OCI-LY1 (cell line): ENCODE results near the gene TRIOBP.

Experiments used
- H2AFZ ChIP-seq: fragments of 200-600 bp; sonication (generic), shearing (Covaris generic); 2 replicates; pipeline ENCODE4 v1.6.0; 2014; ENCODE audit warnings: antibody characterized with exemption, mild to moderate bottlenecking, low read length
- H3F3A ChIP-seq: fragments of 200-600 bp; sonication (generic), shearing (Covaris generic); 2 replicates; pipeline ENCODE4 v1.6.0; 2014; ENCODE audit warnings: mild to moderate bottlenecking, antibody characterized with exemption, low read length, moderate library complexity; ENCODE audit not compliant: insufficient read depth
- H3K27ac ChIP-seq: fragments of 200-600 bp; sonication (generic); 2 replicates; pipeline ENCODE4 v1.5.1; 2014; ENCODE audit warnings: low read length, mixed run types, mild to moderate bottlenecking, low read depth; ENCODE audit not compliant: poor library complexity, severe bottlenecking
- H3K27me3 ChIP-seq: fragments of 200-600 bp; sonication (generic); 2 replicates; pipeline ENCODE4 v1.6.0; 2014; ENCODE audit warnings: antibody characterized with exemption, mild to moderate bottlenecking, low read length, moderate library complexity; ENCODE audit not compliant: insufficient read depth
- H3K36me3 ChIP-seq: fragments of 200-600 bp; sonication (generic); 2 replicates; pipeline ENCODE4 v1.6.1; 2014; ENCODE audit warnings: mild to moderate bottlenecking, antibody characterized with exemption, low read length, moderate library complexity, mixed read lengths; ENCODE audit not compliant: insufficient read depth
- H3K4me1 ChIP-seq: fragments of 200-600 bp; sonication (generic); 2 replicates; pipeline ENCODE4 v1.5.1; 2014; ENCODE audit warnings: mild to moderate bottlenecking, low read length, moderate library complexity; ENCODE audit not compliant: insufficient read depth, severe bottlenecking
- H3K4me2 ChIP-seq: fragments of 200-600 bp; sonication (generic), shearing (Covaris generic); 2 replicates; pipeline ENCODE4 v1.6.1; 2014; ENCODE audit warnings: low read length
- H3K4me3 ChIP-seq: fragments of 200-600 bp; sonication (generic); 2 replicates; pipeline ENCODE4 v1.5.1; 2014; ENCODE audit warnings: low read length, low read depth, mild to moderate bottlenecking, mixed read lengths; ENCODE audit not compliant: poor library complexity, severe bottlenecking
- H3K79me2 ChIP-seq: fragments of 200-600 bp; shearing (Covaris generic); 2 replicates; pipeline ENCODE4 v1.6.1; 2016; ENCODE audit warnings: mixed run types, low read length, mixed read lengths; ENCODE audit not compliant: insufficient read depth
- H3K9ac ChIP-seq: fragments of 200-600 bp; sonication (generic), shearing (Covaris generic); 2 replicates; pipeline ENCODE4 v1.6.1; 2014; ENCODE audit warnings: mild to moderate bottlenecking, low read length, mixed read lengths
- H3K9me2 ChIP-seq: fragments of 200-600 bp; sonication (generic), shearing (Covaris generic); 2 replicates; pipeline ENCODE4 v1.6.1; 2014; ENCODE audit warnings: low read depth, mild to moderate bottlenecking, low read length, mixed read lengths
- H3K9me3 ChIP-seq: fragments of 200-600 bp; shearing (Covaris generic); 2 replicates; pipeline ENCODE4 v1.6.1; 2014; ENCODE audit warnings: low read length, mixed read lengths
- H4K20me1 ChIP-seq: fragments of 200-600 bp; sonication (generic), shearing (Covaris generic); 2 replicates; pipeline ENCODE4 v1.6.0; 2016; ENCODE audit warnings: mild to moderate bottlenecking, low read length; ENCODE audit not compliant: insufficient read depth
- EZH2 ChIP-seq: fragments of 200-600 bp; sonication (generic), shearing (Covaris generic); IDR thresholded peaks from 2 replicates; pipeline ENCODE4 v1.8.0; 2017; ENCODE audit warnings: borderline replicate concordance, mixed run types, mild to moderate bottlenecking, antibody characterized with exemption, low read length, moderate library complexity, mixed read lengths
- TF ChIP-seq, protein P1 (sequence below): fragments of 200-600 bp; sonication (generic), shearing (Covaris generic); IDR thresholded peaks from 2 replicates; pipeline ENCODE4 v1.5.1; 2017; ENCODE audit warnings: mild to moderate bottlenecking, antibody characterized with exemption, low read length, moderate library complexity, mixed read lengths

The TRIOBP gene

DNA sequence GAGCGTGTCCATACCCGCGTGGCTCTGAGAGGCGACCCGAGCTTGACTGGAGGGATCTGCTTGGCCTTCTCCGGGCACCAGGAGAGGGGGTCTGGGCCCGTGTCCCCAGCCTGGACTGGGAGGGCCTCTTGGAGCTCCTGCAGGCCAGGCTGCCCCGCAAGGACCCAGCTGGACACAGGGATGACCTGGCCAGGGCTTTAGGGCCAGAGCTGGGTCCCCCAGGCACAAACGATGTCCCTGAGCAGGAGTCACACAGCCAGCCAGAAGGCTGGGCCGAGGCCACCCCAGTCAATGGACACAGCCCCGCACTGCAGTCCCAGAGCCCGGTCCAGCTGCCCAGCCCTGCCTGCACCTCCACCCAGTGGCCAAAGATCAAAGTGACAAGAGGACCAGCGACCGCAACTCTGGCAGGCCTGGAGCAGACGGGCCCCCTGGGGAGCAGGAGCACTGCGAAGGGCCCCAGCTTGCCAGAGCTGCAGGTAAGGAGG lies 38.2 kb downstream of the TRIOBP start:
- H3K27ac ChIP-seq = no peak overlapping the region
- no peak for TF ChIP-seq EZH2
- H3K79me2 ChIP-seq = no peaks in the 10 kb centered on the region
- H3K9me2 ChIP-seq = no peaks in the 10 kb centered on the region
- no peak overlapping the region for H2AFZ ChIP-seq
- no peak overlapping the region for H3K9ac ChIP-seq
- H3K36me3 ChIP-seq = no peaks in the 10 kb centered on the region
- no peak overlapping the region for H3K4me3 ChIP-seq
- H3K27me3 ChIP-seq = peaks cover 9% of the 10 kb centered on the region; the same call in 1 of the 2 replicates
- no peaks in the 10 kb centered on the region for H3K9me3 ChIP-seq
- no peaks in the 10 kb centered on the region for H3F3A ChIP-seq
- H4K20me1 ChIP-seq = no peaks in the 10 kb centered on the region
- peaks cover 12% of the 10 kb centered on the region for H3K4me1 ChIP-seq
- no peak overlapping the region for H3K4me2 ChIP-seq

DNA sequence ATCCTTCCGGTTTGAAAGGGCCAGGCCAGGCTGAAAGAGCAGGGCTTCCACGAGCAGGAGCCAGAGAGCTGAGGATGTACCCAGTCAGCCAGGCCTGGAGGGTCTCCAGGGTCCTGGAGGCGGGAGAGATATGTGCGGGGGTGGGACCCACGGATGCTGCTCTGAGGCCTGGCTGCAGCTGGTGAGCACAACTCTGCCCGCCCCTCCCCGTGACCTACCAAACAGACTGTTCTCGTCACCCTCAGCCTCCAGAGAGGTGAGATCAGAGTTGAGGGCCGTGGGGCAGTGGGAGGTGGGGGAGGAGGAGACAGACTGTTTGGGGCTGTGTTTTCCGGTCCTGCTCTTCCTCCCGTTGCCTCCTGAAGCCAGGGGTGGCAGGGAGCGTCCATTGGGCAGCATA lies 42.2 kb downstream of the TRIOBP start:
- peaks cover 10% of the 10 kb centered on the region; the same call in 1 of the 2 replicates for H3K27me3 ChIP-seq
- H3K4me3 ChIP-seq = no peak overlapping the region
- H3F3A ChIP-seq = no peaks in the 10 kb centered on the region
- H2AFZ ChIP-seq = no peak overlapping the region
- H3K79me2 ChIP-seq = no peaks in the 10 kb centered on the region
- no peak for TF ChIP-seq EZH2
- TF ChIP-seq, protein P1, sequence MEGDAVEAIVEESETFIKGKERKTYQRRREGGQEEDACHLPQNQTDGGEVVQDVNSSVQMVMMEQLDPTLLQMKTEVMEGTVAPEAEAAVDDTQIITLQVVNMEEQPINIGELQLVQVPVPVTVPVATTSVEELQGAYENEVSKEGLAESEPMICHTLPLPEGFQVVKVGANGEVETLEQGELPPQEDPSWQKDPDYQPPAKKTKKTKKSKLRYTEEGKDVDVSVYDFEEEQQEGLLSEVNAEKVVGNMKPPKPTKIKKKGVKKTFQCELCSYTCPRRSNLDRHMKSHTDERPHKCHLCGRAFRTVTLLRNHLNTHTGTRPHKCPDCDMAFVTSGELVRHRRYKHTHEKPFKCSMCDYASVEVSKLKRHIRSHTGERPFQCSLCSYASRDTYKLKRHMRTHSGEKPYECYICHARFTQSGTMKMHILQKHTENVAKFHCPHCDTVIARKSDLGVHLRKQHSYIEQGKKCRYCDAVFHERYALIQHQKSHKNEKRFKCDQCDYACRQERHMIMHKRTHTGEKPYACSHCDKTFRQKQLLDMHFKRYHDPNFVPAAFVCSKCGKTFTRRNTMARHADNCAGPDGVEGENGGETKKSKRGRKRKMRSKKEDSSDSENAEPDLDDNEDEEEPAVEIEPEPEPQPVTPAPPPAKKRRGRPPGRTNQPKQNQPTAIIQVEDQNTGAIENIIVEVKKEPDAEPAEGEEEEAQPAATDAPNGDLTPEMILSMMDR = no peak
- no peaks in the 10 kb centered on the region for H4K20me1 ChIP-seq
- H3K9ac ChIP-seq = no peak overlapping the region
- no peaks in the 10 kb centered on the region for H3K9me3 ChIP-seq
- H3K9me2 ChIP-seq = no peaks in the 10 kb centered on the region
- H3K36me3 ChIP-seq = 0 out of 2 replicates have a peak, but pooled peaks cover under 1% of the 10 kb centered on the region
- H3K4me1 ChIP-seq = peaks cover 13% of the 10 kb centered on the region
- H3K4me2 ChIP-seq = no peak overlapping the region
- H3K27ac ChIP-seq = no peak overlapping the region

DNA sequence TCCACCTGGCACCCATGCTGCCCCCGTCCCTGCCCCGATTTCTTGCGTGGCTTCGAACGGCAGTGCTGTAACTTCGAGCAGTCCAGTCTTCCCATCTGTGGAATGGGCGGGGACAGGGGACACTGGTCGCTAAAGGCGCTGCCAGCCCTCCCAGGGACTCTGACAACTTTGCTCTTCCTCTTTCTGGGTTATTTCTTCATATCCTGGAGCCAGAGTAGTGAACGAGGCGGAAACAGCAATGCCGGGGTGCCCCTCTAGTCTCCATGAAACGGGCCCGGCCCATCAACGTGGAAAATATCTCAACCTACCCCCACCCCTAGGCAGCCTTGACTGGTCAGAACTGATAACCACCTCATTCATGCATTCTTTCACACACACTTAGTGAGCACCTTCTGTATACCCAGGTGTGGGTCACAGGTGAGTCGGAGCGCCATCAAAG lies 42.8 kb downstream of the TRIOBP start:
- no peak overlapping the region for H2AFZ ChIP-seq
- no peaks in the 10 kb centered on the region for H3F3A ChIP-seq
- H3K9me3 ChIP-seq = no peaks in the 10 kb centered on the region
- H3K27ac ChIP-seq = no peak overlapping the region
- H3K36me3 ChIP-seq = peaks cover 6% of the 10 kb centered on the region; the same call in 1 of the 2 replicates
- no peaks in the 10 kb centered on the region for H3K79me2 ChIP-seq
- H3K27me3 ChIP-seq = peaks cover 10% of the 10 kb centered on the region; the same call in 1 of the 2 replicates
- no peak overlapping the region for H3K9ac ChIP-seq
- H3K4me2 ChIP-seq = no peak overlapping the region
- no peak overlapping the region for H3K4me3 ChIP-seq
- no peaks in the 10 kb centered on the region for H4K20me1 ChIP-seq
- H3K9me2 ChIP-seq = no peaks in the 10 kb centered on the region
- TF ChIP-seq EZH2 = no peak
- TF ChIP-seq, protein P1 = no peak
- peaks cover 13% of the 10 kb centered on the region for H3K4me1 ChIP-seq
